AG04450 (cell line): ENCODE data around the gene FUCA1. TPM values are rescaled to one million over a fixed set of nuclear protein-coding genes. Genes with fewer than 3 reads are reported as not detected.
"Not testable (repeated sequence)": the region's sequence is repeated elsewhere in the genome, so short reads cannot be mapped to it uniquely, and the experiment has no call there.

Experiments
- CTCF ChIA-PET: fragments of 300-600, 350-600 bp; formaldehyde crosslinking; extraction: SDS; loops from one replicate; lab custom pipeline; 2022; ENCODE audit warnings: antibody characterized with exemption, inconsistent platforms; lab: Charles Lee
- POLR2A ChIA-PET: fragments of 350-600 bp; formaldehyde crosslinking; extraction: SDS; loops from one replicate; lab custom pipeline; 2021; ENCODE audit warnings: antibody characterized with exemption, inconsistent platforms; lab: Yijun Ruan, JAX
- DNase-seq: peaks from one replicate; pipeline ENCODE4 v3.0.0-alpha.2; 2011; ENCODE audit warnings: low read depth, low spot score
- H3K27ac ChIP-seq: one replicate; pipeline ENCODE4 v1.5.1; 2012; ENCODE audit warnings: low read depth, low read length, control low read depth
- H3K27me3 ChIP-seq: one replicate; pipeline ENCODE4 v1.6.0; 2012; ENCODE audit warnings: low read length; ENCODE audit not compliant: control insufficient read depth, insufficient read depth
- H3K4me3 ChIP-seq: 2 replicates; pipeline ENCODE4 v1.5.1; 2011; ENCODE audit warnings: mild to moderate bottlenecking, low read depth, low read length, control low read depth
- H3K9me3 ChIP-seq: 2 replicates; pipeline ENCODE4 v1.5.1; 2012; ENCODE audit warnings: low read length; ENCODE audit not compliant: control insufficient read depth, insufficient read depth
- polyA plus RNA-seq: library from polyadenylated mRNA; depleted of rRNA; stranded (reverse); fragments of >200 nt; gene quantifications from 2 replicates; pipeline ENCODE4 v1.2.3, GENCODE V29; 2011
- TF ChIP-seq, protein P1 (sequence below): IDR thresholded peaks from 2 replicates; pipeline ENCODE4 v1.5.1; 2011; ENCODE audit warnings: low read depth, low read length, control low read depth, inconsistent platforms

The FUCA1 gene
- polyA plus RNA-seq, 1 experiment: 3.9 TPM

- POLR2A ChIA-PET: interaction anchor here (0.7 kb wide), 1 partner anchor 20 kb away, joined by 4 read pairs; the partner anchor contains the start of gene HMGCL
- H3K27ac ChIP-seq: no peak overlapping the region
- no peak overlapping the region for H3K4me3 ChIP-seq
- no peaks in the 10 kb centered on the region for H3K27me3 ChIP-seq
- TF ChIP-seq, protein P1, sequence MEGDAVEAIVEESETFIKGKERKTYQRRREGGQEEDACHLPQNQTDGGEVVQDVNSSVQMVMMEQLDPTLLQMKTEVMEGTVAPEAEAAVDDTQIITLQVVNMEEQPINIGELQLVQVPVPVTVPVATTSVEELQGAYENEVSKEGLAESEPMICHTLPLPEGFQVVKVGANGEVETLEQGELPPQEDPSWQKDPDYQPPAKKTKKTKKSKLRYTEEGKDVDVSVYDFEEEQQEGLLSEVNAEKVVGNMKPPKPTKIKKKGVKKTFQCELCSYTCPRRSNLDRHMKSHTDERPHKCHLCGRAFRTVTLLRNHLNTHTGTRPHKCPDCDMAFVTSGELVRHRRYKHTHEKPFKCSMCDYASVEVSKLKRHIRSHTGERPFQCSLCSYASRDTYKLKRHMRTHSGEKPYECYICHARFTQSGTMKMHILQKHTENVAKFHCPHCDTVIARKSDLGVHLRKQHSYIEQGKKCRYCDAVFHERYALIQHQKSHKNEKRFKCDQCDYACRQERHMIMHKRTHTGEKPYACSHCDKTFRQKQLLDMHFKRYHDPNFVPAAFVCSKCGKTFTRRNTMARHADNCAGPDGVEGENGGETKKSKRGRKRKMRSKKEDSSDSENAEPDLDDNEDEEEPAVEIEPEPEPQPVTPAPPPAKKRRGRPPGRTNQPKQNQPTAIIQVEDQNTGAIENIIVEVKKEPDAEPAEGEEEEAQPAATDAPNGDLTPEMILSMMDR: no peak
- H3K9me3 ChIP-seq: no peaks in the 10 kb centered on the region; the same call in 1 of the 2 replicates
- no peak for DNase-seq
- CTCF ChIA-PET: interaction anchor here (0.9 kb wide), 1 partner anchor 33 kb away, joined by 3 read pairs; no protein-coding TSS in a partner anchor
These were observed 63.1 kb downstream of the FUCA1 start for GRCh38 chr1:23805025-23805424.

GRCh38 chr1:23804183-23804835 lies 63.8 kb downstream of the FUCA1 start:
- no peak for DNase-seq
- H3K27me3 ChIP-seq: no peaks in the 10 kb centered on the region
- no peaks in the 10 kb centered on the region; the same call in 1 of the 2 replicates for H3K9me3 ChIP-seq
- TF ChIP-seq, protein P1: peak; percentile 28; the same call in 1 of the 2 replicates
- POLR2A ChIA-PET: no interaction called here
- CTCF ChIA-PET: no interaction called here
- no peak overlapping the region for H3K4me3 ChIP-seq
- no peak overlapping the region for H3K27ac ChIP-seq

DNA sequence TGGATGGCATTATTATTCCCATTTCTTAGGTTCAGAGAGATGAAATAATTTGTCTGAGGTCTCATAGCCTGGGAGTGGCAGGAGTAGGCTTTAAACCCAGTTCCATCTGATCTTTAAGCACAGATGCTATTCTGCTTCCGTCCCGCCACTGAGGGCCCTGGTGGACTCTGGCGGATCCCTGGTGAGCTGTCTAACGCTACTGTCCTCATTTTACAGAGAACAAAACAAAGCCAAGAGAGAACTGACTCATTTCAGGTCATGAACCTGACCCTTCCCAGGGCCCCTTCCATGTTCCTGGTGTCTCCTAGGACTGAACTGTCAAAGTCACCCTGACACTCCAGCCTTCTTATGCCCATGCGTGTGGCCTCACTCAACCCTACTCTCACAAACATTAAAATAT lies 64.4 kb downstream of the FUCA1 start:
- ChIA-PET CTCF (no interaction called here), POLR2A (no interaction called here)
- Histone ChIP-seq H3K4me3 (no peak overlapping the region), H3K27me3 (no peaks in the 10 kb centered on the region), H3K27ac (no peak overlapping the region), H3K9me3 (no peaks in the 10 kb centered on the region; the same call in 1 of the 2 replicates)
- DNase-seq: no peak
- TF ChIP-seq, protein P1: no peak

- ChIA-PET POLR2A (interaction anchor here (0.9 kb wide), 1 partner anchor 23 kb away, joined by 3 read pairs; no protein-coding TSS in a partner anchor), CTCF (interaction anchor here (1.0 kb wide), 1 partner anchor 8 kb away, joined by 3 read pairs; no protein-coding TSS in a partner anchor)
- DNase-seq, H3K27ac ChIP-seq, H3K4me3 ChIP-seq, H3K9me3 ChIP-seq, H3K27me3 ChIP-seq: not testable (repeated sequence)
These were observed 65.2 kb downstream of the FUCA1 start for GRCh38 chr1:23802809-23803342.

- ChIA-PET CTCF (interaction anchor here (0.6 to 2.4 kb wide), 3 partner anchors 8 to 1643 kb away, joined by 3 to 7 read pairs (median 4); no protein-coding TSS in a partner anchor), POLR2A (interaction anchor here (0.7 to 1.0 kb wide), 4 partner anchors 9 to 23 kb away, joined by 3 read pairs; partner anchors contain the start of gene HMGCL)
- Histone ChIP-seq H3K27me3 (no peaks in the 10 kb centered on the region), H3K27ac (no peak overlapping the region), H3K4me3 (no peak overlapping the region), H3K9me3 (no peaks in the 10 kb centered on the region; the same call in 1 of the 2 replicates)
- TF ChIP-seq, protein P1: no peak
- DNase-seq: no peak
These were observed 66.2 kb downstream of the FUCA1 start for GRCh38 chr1:23801876-23802275.
